Neural cell (in vitro differentiated cells): ENCODE results near the gene EMILIN1.

Source experiments
- EP300 ChIP-seq: fragments of 450-650 bp; conservative IDR thresholded peaks from 2 replicates; pipeline ENCODE4 v1.6.1; 2014; ENCODE audit warnings: antibody characterized with exemption, mild to moderate bottlenecking, moderate library complexity; ENCODE audit not compliant: poor library complexity, severe bottlenecking
- EZH2 ChIP-seq: fragments of 200-600, 300-800 bp; shearing (Covaris generic), sonication (generic); IDR thresholded peaks from 2 replicates; pipeline ENCODE4 v1.6.1; 2014; ENCODE audit warnings: antibody characterized with exemption, low read length, borderline replicate concordance, mild to moderate bottlenecking; ENCODE audit not compliant: insufficient read depth, poor library complexity, severe bottlenecking
- POLR2AphosphoS5 ChIP-seq: IDR thresholded peaks from 2 replicates; pipeline ENCODE4 v1.6.1; 2012
- RAD21 ChIP-seq: fragments of 450-650 bp; conservative IDR thresholded peaks from 2 replicates; pipeline ENCODE4 v1.6.1; 2014; ENCODE audit warnings: antibody characterized with exemption, mild to moderate bottlenecking, moderate library complexity
- TAF1 ChIP-seq: IDR thresholded peaks from 2 replicates; pipeline ENCODE4 v1.6.1; 2012; ENCODE audit warnings: low read depth
- TF ChIP-seq, protein P1 (sequence below): fragments of 450-650 bp; IDR thresholded peaks from 2 replicates; pipeline ENCODE4 v1.5.1; 2014; ENCODE audit warnings: antibody characterized with exemption, mild to moderate bottlenecking, moderate library complexity; ENCODE audit not compliant: poor library complexity, severe bottlenecking
- TF ChIP-seq, protein P2 (sequence below): IDR thresholded peaks from 2 replicates; pipeline ENCODE4 v1.6.1; 2012; ENCODE audit warnings: borderline replicate concordance

DNA sequence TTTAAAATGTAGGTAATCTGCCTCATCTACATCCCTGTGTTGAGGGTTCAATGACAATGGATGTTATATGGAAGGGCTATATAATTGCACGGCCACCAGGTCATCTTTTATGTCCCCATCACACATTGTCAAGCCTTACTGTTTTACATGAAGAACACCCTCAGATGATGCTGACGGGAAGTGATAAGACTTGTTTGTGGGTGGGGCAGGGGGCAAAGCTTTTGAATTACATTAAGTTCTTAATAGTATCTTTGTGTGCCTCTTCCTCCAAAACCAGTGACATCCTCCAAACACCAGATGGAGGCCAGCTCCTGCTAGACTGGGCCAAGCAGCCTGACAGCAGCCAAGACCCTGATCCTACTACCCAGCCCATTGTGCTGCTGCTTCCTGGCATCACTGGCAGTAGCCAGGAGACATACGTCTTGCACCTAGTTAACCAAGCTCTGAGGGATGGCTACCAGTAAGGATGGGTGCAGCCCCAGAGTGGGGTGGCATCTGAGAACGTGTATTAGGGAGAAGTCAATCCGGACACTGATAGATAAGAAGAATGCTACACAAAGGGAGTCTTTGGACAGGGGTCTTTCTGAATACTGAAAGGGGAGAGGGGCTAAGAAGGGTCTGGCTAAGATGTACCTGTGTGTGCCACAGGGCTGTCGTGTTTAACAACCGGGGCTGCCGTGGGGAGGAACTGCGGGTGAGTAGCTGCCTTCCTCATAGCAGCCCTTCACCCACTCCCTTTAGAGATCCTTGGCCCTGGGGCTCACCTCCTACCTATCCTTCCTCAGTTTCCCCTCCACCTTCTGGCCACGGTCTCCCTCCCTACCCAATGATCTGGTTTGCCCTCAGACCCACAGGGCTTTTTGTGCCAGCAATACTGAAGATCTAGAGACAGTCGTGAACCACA lies 50.5 kb downstream of the EMILIN1 start:
- TF ChIP-seq EZH2 (no peak), TAF1 (no peak), RAD21 (no peak), POLR2AphosphoS5 (no peak), EP300 (no peak)
- TF ChIP-seq, protein P1, sequence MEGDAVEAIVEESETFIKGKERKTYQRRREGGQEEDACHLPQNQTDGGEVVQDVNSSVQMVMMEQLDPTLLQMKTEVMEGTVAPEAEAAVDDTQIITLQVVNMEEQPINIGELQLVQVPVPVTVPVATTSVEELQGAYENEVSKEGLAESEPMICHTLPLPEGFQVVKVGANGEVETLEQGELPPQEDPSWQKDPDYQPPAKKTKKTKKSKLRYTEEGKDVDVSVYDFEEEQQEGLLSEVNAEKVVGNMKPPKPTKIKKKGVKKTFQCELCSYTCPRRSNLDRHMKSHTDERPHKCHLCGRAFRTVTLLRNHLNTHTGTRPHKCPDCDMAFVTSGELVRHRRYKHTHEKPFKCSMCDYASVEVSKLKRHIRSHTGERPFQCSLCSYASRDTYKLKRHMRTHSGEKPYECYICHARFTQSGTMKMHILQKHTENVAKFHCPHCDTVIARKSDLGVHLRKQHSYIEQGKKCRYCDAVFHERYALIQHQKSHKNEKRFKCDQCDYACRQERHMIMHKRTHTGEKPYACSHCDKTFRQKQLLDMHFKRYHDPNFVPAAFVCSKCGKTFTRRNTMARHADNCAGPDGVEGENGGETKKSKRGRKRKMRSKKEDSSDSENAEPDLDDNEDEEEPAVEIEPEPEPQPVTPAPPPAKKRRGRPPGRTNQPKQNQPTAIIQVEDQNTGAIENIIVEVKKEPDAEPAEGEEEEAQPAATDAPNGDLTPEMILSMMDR = no peak
- TF ChIP-seq, protein P2, sequence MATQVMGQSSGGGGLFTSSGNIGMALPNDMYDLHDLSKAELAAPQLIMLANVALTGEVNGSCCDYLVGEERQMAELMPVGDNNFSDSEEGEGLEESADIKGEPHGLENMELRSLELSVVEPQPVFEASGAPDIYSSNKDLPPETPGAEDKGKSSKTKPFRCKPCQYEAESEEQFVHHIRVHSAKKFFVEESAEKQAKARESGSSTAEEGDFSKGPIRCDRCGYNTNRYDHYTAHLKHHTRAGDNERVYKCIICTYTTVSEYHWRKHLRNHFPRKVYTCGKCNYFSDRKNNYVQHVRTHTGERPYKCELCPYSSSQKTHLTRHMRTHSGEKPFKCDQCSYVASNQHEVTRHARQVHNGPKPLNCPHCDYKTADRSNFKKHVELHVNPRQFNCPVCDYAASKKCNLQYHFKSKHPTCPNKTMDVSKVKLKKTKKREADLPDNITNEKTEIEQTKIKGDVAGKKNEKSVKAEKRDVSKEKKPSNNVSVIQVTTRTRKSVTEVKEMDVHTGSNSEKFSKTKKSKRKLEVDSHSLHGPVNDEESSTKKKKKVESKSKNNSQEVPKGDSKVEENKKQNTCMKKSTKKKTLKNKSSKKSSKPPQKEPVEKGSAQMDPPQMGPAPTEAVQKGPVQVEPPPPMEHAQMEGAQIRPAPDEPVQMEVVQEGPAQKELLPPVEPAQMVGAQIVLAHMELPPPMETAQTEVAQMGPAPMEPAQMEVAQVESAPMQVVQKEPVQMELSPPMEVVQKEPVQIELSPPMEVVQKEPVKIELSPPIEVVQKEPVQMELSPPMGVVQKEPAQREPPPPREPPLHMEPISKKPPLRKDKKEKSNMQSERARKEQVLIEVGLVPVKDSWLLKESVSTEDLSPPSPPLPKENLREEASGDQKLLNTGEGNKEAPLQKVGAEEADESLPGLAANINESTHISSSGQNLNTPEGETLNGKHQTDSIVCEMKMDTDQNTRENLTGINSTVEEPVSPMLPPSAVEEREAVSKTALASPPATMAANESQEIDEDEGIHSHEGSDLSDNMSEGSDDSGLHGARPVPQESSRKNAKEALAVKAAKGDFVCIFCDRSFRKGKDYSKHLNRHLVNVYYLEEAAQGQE = no peak
